Measurements from ENCODE around the gene F9. TPM values are rescaled to one million over a fixed set of nuclear protein-coding genes. Genes with fewer than 3 reads are reported as not detected.

F9 gene
- total RNA-seq, 1 donor from 2014 or later: not detected

- H3K4me3 ChIP-seq: no peak overlapping the region
- no peak for ATAC-seq
- intact Hi-C loops (cut with DNase I): no loop called here
- no peaks in the 10 kb centered on the region for H3K36me3 ChIP-seq
- no peaks in the 10 kb centered on the region for H3K9me3 ChIP-seq
- no peak for TF ChIP-seq CTCF (IDR thresholded peaks at IDR 0.05)
- no peak for DNase-seq
- no peaks in the 10 kb centered on the region for H3K4me1 ChIP-seq
- no peaks in the 10 kb centered on the region for H3K27me3 ChIP-seq
- H3K27ac ChIP-seq: no peak overlapping the region
These were observed 69.6 kb downstream of the F9 start for GRCh38 chrX:139600105-139600504.

Other genes starting within 250 kb of the F9 start
- not detected for gene MCF2, start 177.4 kb downstream of the F9 start, total RNA-seq